Stimulated activated CD4-positive, alpha-beta T cell treated with anti-CD3 and anti-CD28 coated beads, Interleukin-12 subunit alpha, Interleukin-12 subunit beta, amount 100 ng/mL, for 4 hours (primary cell): ENCODE data around the gene CNR1.

ENCODE experiments used
- DNase-seq: peaks from one replicate; pipeline ENCODE4 v3.0.0-alpha.2; 2020

Gene CNR1

DNA sequence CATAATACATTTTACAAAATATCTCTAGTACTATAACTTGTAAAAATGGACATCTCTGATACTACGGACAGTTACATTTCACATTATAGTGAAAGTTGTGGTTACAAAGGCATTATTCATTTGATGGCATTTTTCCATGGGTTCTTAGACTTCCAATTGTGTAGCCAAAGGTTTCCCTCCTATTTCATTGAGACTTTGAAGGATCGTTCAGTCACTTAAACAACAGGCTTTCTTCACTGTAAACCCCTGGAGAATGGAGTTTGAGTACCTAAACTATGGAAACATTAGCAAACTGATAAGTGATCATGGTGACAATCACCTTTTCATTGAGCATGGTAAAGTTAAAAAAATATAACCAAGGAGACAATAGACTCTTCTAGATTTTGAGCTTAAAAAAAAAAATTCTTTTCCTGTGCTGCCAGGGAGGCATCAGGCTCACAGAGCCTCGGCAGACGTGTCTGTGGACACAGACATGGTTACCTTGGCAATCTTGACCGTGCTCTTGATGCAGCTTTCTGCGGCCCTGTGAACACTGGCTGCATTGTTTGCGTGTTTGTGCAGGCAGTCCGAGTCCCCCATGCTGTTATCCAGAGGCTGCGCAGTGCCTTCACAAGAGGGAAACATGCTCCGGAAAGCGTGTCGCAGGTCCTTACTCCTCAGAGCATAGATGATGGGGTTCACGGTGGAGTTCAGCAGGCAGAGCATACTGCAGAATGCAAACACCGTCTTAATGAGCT lies 22.6 kb downstream of the CNR1 start:
- DNase-seq, result no peak

DNA sequence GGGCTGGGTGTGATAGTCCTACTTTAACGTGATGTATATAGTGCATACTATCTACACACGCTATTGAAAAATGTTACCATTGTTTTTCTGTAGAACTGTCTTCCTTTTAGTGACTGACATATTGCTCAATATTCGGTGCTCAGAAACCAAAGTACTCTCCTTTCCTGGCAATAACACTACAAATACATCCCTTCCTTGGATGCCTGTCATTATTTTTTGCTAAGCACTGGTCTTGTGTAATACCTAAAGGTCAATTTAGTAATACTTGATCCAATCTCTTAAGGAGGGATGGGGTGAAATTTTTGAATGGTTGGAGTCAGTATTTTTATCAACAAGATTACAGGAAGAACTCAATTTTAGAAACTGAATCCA lies 23.9 kb downstream of the CNR1 start:
- DNase-seq, result no peak

DNA sequence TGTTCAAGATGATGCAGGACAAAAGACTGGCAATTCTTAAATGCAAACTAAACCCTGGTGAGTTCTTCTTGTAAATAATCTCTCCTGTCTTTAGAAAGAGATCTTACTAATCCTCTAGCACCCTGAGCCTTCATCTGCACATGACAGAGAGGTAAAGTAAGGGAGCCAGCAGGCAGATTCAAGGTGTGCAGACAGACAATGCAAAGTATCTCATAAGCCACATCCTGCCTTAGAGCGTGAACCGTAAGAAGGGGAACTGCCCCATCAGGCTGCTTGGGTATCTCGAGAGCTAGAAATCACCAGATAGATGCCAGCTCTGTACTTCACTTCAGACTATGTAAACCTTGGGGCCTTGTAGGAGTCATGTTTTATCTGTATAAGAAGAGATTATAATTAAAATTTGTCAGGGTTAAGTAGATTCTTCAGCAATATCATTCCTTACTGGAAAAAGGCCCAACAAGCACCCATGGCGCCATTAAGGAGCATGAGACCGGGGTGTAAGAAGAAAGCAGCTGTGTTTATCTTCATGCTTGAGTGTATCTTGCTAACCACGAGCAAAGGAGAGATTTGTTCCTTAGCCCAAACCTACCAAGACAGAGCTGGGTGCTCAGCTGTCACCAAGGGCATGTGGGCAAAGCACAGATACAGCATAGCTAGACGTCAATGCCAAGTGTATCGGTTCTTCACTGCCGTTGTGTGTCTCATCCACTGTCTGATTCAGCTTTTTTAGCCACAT lies 24.4 kb downstream of the CNR1 start:
- no peak for DNase-seq

DNA sequence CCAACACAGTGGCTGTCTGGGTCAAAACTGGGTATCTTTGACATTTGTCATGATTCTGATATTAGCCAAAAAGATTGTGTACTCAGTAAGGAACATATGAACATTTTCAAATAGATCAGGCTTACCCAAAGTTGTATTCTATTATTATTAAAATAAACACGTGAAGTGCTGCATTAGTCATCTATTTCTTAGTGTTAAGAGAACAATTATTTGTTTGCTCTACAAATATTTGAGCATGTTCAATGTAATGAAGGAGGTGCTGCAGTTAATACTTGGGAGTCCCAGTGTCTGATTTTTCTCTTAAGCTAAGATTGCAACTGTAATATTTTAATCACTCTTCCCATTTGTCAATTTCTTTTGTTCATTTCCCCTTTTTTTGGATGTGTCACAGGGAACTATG lies 28.2 kb downstream of the CNR1 start:
- no peak for DNase-seq

DNA sequence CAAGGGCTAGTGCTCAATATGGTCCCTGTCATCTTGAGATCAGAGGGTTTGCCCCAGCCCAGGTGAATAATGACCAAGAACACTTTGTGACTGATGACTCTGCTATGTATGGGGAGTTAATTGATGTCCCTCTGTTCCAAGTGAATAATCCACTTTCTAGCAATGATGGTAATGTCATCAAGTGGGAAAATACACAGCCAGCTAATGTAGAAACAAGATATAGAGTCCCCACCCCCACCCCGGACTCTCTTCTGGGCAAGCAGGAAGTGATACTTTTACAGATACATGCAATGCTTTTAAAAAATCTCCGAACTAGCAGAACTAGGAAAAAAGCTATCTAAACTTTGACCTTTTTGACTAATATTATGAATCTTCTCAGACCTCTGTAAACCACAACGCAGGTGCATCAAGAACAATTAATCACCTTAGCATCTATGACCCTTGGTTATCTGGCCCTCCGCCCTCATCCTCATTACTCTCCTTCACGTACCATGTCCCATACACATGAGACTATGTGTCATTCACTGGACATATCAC lies 30.5 kb downstream of the CNR1 start:
- DNase-seq, result no peak

DNA sequence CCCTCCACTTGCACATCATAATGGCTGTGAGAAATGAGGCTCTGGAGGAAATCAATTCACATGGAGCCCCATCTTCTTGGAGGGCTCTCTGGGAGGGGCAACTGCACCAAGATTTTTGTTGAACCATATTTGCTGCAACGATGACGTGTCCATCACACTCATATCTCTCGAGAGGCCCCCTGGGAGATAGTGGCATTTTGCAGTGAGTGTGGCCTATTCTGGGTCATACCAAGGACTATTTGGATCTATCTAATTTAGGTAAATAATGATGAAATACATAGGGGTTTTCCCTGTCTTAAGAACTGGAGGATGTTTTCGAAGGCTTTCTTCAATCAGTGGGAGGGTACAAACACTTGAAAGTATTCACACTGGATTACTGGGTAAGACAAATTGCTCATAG lies 31.6 kb downstream of the CNR1 start:
- no peak for DNase-seq

DNA sequence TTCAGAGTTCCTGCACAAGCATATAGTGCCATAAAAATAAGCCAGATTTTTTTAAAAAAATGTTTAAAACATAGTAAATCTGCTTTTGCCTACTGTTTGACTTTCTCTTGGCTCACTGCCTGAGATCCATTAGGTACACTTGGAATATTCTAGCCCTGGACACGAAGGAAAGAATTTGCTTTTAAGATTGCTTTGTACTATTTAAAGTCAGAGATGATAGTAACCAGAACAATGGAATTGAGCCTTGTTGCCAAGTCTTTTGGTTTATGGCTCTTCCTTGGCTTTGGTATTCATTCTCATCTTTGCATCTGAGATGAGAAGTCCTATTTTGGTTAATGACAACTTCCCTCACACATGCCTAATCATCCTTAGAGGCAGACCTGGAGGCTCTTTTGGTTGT lies 32.4 kb downstream of the CNR1 start:
- no peak for DNase-seq

DNA sequence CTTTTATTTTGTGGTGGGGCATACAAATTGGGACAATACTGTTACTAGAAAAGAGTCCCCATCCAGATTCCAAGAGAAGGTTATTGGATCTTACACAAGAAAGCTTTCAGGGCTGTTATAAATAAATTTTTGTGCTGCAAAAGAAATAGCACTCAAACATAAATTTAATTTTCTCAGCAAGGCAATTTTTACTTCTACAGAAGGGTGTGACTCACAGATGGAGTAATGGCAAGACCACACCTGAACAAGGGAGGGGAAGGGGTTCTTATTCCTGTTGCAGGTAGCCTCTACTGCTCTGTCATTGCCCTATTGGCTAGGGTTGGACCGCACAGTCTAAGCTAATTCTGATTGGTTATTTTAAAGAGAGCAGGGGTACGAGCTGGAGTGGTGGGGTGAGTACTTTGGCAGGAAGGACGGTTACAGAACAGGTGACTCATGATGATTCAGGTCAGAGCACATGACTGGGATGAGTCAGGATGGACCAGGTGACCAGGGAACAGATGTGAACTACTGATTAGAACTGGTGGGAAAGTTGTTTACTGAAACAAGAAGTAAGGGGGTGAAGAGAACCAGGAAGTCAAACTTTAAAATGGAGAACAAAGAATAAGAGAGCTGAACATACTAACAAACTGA lies 41.1 kb downstream of the CNR1 start:
- no peak for DNase-seq

DNA sequence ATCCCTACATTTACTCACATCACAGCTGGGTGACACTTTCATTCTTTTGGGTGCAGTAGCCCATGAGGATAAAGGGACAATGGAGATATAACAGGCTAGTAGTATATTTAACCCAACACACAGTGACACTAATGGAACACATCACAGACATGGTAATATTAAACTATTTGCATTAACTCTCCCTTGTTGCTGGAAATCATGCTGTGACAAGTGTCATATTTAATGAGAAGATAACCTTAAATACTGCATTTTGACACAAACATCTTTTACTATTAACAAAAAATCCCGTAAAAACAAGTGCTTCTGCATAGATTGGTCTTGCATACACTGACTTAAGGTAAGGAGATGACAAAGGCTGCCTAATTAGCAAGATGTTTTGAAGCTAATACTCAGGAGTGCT lies 45.5 kb downstream of the CNR1 start:
- no peak for DNase-seq

DNA sequence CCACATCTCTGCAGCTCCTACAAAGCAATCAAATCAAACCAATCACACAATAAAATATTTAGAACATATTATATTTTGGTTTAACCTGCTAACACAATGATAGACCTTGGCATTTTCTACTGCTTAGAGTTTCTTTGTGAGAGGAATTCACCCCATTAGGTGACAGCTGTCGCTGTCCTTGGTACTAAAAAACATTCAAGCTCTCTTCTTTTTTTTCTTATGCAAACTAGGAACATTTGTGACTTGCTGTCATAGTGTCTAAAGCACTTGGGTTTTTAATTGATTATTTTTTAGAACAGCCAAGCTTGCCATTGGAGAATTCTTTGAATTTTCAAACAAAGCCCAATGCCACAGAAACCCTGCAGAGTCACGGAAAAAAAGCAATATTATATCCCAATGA lies 46.4 kb downstream of the CNR1 start:
- no peak for DNase-seq

DNA sequence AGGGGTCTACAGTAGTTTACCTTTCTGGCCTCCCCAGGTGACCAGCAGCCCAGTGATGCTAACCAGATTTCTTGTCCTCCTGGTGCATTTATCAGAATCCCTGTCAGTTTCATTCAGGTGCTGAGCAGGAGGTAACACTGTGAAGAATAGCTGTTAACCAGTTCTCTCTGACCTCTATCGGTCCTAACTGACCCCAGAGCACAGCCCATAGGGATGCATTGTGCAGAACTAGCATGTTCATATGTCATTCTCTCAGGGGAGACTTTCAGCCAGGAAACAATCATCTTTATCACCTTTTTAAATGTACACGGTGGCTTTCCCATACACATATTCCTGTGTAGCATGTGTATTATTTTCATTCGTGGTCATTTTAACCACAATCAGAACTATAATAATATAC lies 49.9 kb downstream of the CNR1 start:
- DNase-seq, result no peak

DNA sequence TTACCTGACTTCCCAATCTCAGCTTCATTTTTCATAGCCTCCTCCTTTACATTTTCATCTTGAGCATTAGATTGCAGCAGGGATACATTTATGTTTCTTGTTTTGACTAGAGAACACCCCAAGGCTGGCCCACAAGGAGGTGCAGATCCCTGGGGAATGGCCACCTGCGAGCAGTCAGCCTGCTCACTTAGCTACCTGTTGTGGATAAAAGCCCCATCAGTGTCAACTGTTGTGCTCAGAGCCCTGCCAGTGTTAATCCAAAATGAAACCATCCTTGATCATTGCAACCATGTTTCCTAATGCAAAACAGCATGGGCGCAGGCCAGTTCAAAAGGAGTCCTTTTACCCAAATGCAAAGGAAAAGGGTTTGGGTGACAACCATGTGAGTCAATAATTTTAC lies 50.8 kb downstream of the CNR1 start:
- DNase-seq, result no peak

DNA sequence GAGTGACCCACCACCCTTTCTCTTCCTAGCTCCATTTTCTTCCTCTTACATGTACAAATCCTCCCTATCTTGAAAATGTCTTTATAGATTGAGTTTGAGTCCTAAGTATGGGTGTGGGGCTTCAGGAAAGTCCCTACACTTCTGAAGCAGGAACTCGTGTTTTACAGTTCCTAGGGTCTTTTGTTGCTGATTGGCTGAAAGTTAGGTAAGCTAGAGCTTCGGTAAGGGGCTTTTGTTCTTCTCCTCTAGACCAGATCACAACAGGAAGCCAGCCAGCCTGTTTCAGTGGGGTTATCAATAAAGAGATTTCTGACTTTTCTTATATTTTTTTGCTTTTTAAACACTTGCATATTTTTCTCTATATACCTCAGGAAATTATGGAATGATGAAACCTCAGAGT lies 51.3 kb downstream of the CNR1 start:
- DNase-seq, result no peak

DNA sequence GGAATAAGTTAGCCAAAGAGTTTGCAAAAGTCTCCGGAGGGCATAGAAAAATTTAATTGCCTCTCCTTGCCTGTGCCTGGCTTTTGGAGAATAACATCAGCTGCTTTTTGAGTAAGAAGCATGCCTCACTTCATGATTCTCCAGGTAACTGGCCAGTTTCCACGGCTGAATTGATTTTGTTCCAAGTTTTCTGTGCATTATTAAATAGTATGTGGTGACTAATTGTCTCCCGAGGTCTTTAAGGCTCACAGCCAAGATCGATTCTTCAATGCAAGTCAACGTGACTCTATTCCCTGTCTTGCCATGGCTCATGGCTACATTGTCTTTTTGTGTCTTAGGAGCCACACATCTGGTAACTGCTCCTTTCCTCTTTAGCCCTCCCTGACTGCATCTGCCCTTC lies 54.2 kb downstream of the CNR1 start:
- DNase-seq, result no peak

DNA sequence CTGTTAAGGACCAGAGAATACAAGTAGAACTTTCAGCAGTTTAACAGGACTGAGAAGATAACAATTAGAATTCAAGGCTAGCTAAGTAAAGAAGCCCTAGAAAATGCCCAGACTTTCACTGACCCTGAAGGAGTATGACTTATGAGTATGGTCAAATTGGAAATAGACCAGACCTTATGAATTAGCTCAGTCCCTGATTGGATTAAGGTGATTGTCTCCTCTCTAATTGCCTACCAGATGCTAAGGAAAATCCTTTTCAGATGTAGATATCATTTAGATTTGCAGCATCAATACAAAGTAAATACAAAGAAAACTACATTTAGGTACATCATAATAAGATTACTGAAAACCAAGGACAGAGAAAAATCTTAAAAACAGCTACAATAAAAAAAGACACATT lies 58.9 kb downstream of the CNR1 start:
- DNase-seq, result no peak

DNA sequence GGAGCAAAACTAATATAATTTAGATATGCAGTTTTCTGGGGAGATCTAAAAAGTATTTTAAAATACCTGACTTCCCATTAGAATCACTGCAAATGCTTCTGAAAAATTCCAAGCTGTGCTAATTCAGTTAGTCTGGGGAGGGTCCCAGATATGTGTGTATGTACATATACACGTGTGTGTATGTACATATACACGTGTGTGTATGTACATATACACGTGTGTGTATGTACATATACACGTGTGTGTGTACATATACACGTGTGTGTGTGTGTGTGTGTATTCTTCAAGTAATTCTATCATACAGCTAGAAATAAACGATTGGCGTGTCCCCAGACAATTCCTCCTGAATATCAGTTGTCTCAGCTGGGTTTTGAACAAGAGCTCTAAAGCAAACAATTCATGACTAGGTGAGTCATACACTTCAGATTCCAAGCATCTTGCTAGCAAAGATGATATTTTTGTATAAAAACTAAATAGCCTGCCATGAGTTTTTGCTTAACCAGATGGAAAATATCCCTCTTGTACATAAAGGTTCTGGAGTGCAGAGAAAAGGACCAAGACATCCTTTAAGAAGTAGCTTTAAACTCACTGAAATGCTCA lies 60.3 kb downstream of the CNR1 start:
- no peak for DNase-seq
